ENCODE measurements around the gene LTO1. TPM values are rescaled to one million over a fixed set of nuclear protein-coding genes. Genes with fewer than 3 reads are reported as not detected.

The LTO1 gene, protein sequence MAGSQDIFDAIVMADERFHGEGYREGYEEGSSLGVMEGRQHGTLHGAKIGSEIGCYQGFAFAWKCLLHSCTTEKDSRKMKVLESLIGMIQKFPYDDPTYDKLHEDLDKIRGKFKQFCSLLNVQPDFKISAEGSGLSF
- total RNA-seq = 37.6 TPM
- polyA plus RNA-seq = 10 to 100 TPM; 15.5 to 23.3 (median 17.6) TPM

DNA sequence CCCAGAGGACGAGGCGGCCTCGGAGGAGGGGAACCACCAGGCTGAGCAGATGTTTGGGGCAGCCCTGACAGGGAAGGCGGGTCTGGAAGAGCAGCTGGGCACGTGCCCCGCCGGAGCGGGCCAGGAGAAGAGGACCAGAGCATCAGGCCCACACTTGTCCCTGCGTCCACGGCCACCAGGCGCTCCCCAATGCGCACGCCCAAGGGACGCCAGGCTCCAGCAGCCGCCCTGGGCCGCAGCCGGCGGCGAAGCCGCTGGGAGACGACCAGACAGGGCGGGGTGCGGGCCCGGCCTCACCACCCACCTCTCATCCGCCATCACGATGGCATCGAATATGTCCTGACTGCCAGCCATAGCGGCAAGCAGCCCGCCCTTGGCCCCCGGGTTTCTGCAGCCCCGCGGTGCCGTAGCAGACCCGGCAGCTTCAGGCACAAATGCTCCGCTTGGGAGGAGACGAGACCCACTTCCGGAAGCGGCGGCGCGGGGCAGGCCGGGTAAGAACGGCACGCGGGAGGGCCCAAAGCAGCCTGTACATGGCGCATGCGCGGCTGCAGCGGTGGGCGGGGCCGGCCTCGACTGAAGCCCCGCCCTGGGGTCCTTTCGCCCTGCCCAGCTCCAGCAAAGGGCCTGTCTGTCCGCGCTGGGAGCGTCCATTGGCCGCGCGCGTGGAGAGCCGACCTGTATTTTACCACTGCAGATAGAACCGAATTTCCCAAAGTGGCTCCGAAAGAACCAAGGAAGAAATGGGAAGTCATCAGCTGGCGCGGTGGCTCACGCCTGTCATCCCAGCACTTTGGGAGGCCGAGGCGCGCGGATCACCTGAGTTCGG is at the start of gene LTO1:
Gene LTO1 (minus strand): TSS at position 468 of the 829 bp plus-strand sequence. CDS start 114 bp downstream, at position 354.
- peaks cover 20% of the 10 kb centered on the region for H3K36me3 ChIP-seq (ENCODE audit: control insufficient read depth, insufficient read depth, low read length)

DNA sequence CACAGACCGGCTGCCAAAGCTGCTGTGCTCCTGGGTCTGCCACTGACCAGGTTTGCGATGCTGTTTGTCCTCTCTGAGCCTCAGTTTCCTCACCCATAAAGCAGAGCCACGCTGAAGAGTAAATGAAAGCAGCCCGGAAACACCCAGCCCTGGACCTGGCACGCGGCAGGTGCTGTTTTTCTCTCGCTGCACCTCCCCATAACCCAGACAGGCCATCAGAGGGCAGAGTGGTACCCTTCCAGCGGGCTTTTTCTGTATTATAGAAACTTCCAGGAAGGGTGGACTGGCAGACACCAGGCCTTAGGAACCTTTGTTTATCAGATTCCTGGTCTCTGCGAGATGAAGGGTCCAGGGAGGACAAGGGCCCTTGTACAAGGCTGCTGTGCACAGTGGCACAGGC is 46.6 kb upstream of the LTO1 start:
- no peak overlapping the region for H3K27ac ChIP-seq (ENCODE audit: insufficient read depth, low read length, poor library complexity, severe bottlenecking)
- no peak for ATAC-seq (ENCODE audit: low read depth in 2 of 2)

More for the DNA sequence above, at the start of gene LTO1:
- Mint-ChIP-seq H3K27me3 (peaks cover 17% of the 10 kb centered on the region), H3K36me3 (peaks cover 13% of the 10 kb centered on the region), H3K4me1 (peaks cover 0 to 47% (median 19%) of the 10 kb centered on the region in 4 donors), H3K9me3 (no peaks in the 10 kb centered on the region), H3K27ac (peak within 1 kb of the TSS; percentile 83 to 95 (median 93)), H3K4me3 (peak within 1 kb of the TSS; percentile 93 to 99 (median 97))
- no peaks in the 10 kb centered on the region for H3K27me3 ChIP-seq (ENCODE audit: control insufficient read depth, insufficient read depth, low read length)
- ATAC-seq (ENCODE audit: low read depth in 2 of 2) = peak; percentile 93 to 95
- peaks cover 25% of the 10 kb centered on the region for H3K4me1 ChIP-seq (ENCODE audit: control insufficient read depth, insufficient read depth, low read length, poor library complexity, severe bottlenecking)
- H3K4me3 ChIP-seq (ENCODE audit: low read depth, low read length) = peak within 1 kb of the TSS; percentile 80
- H3K9me3 ChIP-seq (ENCODE audit: control insufficient read depth in 2 of 2, low read length in 2 of 2) = no peaks in the 10 kb centered on the region
- peak; percentile 91 to 94 (median 93) for DNase-seq
- peak within 1 kb of the TSS; percentile 74 for H3K27ac ChIP-seq (ENCODE audit: insufficient read depth, low read length, poor library complexity, severe bottlenecking)

DNA sequence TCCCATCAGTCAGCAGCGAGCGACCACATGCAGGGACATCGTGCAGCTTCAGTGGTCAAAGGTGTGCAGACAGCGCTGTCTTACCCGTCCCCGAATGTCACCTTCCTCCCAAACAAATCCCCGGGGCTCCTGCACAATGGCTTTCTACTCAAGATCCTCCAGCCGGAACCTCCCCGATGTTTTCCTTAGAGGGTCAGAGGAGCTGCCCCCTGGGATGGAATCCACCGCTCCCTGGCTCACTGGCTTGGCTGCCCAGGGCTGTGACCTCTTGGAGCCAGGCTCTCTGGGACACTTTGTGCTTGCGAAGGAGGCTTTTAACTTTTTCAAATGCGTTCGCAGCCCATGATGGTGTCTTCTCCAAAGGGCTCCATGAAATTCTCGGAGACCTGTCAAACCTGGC is 46.0 kb upstream of the LTO1 start:
- Mint-ChIP-seq H3K27ac (no peak overlapping the region), H3K36me3 (no peaks in the 10 kb centered on the region), H3K9me3 (peaks cover 0 to 2% (median 0%) of the 10 kb centered on the region in 7 donors), H3K4me3 (no peak overlapping the region), H3K4me1 (peaks cover 0 to 2% (median 0%) of the 10 kb centered on the region in 4 donors), H3K27me3 (peaks cover 49% of the 10 kb centered on the region)
- no peak for ATAC-seq (ENCODE audit: low read depth in 2 of 2)
- Histone ChIP-seq H3K4me3 (ENCODE audit: low read depth, low read length) (no peak overlapping the region), H3K27ac (ENCODE audit: insufficient read depth, low read length, poor library complexity, severe bottlenecking) (no peak overlapping the region), H3K4me1 (ENCODE audit: control insufficient read depth, insufficient read depth, low read length, poor library complexity, severe bottlenecking) (no peaks in the 10 kb centered on the region), H3K27me3 (ENCODE audit: control insufficient read depth, insufficient read depth, low read length) (peaks cover 8% of the 10 kb centered on the region), H3K36me3 (ENCODE audit: control insufficient read depth, insufficient read depth, low read length) (no peaks in the 10 kb centered on the region), H3K9me3 (ENCODE audit: control insufficient read depth in 2 of 2, low read length in 2 of 2) (no peaks in the 10 kb centered on the region)
- DNase-seq = no peak

More for the DNA sequence above, 46.6 kb upstream of the LTO1 start:
- H3K27me3 ChIP-seq (ENCODE audit: control insufficient read depth, insufficient read depth, low read length) = peaks cover 10% of the 10 kb centered on the region
- no peaks in the 10 kb centered on the region for H3K9me3 ChIP-seq (ENCODE audit: control insufficient read depth in 2 of 2, low read length in 2 of 2)
- no peaks in the 10 kb centered on the region for H3K36me3 ChIP-seq (ENCODE audit: control insufficient read depth, insufficient read depth, low read length)
- no peak overlapping the region for H3K4me3 Mint-ChIP-seq
- H3K4me1 Mint-ChIP-seq = peaks cover 0 to 2% (median 0%) of the 10 kb centered on the region in 4 donors
- no peaks in the 10 kb centered on the region for H3K4me1 ChIP-seq (ENCODE audit: control insufficient read depth, insufficient read depth, low read length, poor library complexity, severe bottlenecking)
- no peak overlapping the region for H3K27ac Mint-ChIP-seq
- H3K36me3 Mint-ChIP-seq = no peaks in the 10 kb centered on the region
- DNase-seq = no peak
- peaks cover 0 to 2% (median 0%) of the 10 kb centered on the region in 7 donors for H3K9me3 Mint-ChIP-seq
- H3K27me3 Mint-ChIP-seq = peaks cover 49% of the 10 kb centered on the region
- no peak overlapping the region for H3K4me3 ChIP-seq (ENCODE audit: low read depth, low read length)

DNA sequence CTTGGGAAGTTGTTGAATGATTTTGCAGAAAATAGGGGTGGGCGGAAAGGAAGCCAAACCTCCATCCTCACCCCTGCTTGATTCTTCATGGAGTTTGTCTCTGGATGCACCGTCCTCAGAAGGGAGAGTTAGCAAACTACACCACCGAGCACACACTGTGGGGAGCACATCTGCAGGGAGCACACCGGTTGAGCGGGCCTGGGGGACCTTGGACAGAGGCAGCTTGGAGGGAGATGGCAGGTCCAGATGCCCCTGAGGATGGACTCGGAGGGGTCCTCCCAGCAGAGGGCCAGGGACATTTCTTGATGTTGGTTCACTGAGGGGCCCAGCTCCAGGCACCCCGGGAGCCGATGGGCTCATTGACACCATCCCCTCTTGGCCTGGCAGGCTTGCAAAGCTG is 43.8 kb upstream of the LTO1 start:
- peaks cover 5% of the 10 kb centered on the region for H3K27me3 ChIP-seq (ENCODE audit: control insufficient read depth, insufficient read depth, low read length)
- no peaks in the 10 kb centered on the region for H3K4me1 ChIP-seq (ENCODE audit: control insufficient read depth, insufficient read depth, low read length, poor library complexity, severe bottlenecking)
- Mint-ChIP-seq H3K9me3 (peaks cover 0 to 2% (median 0%) of the 10 kb centered on the region in 7 donors), H3K4me1 (peaks cover 0 to 2% (median 0%) of the 10 kb centered on the region in 4 donors), H3K4me3 (no peak overlapping the region), H3K27me3 (peaks cover 42% of the 10 kb centered on the region), H3K36me3 (no peaks in the 10 kb centered on the region), H3K27ac (no peak overlapping the region)
- no peak overlapping the region for H3K27ac ChIP-seq (ENCODE audit: insufficient read depth, low read length, poor library complexity, severe bottlenecking)
- no peaks in the 10 kb centered on the region for H3K9me3 ChIP-seq (ENCODE audit: control insufficient read depth in 2 of 2, low read length in 2 of 2)
- ATAC-seq (ENCODE audit: low read depth in 2 of 2) (no peak), DNase-seq (no peak)
- H3K36me3 ChIP-seq (ENCODE audit: control insufficient read depth, insufficient read depth, low read length) = no peaks in the 10 kb centered on the region
- no peak overlapping the region for H3K4me3 ChIP-seq (ENCODE audit: low read depth, low read length)

DNA sequence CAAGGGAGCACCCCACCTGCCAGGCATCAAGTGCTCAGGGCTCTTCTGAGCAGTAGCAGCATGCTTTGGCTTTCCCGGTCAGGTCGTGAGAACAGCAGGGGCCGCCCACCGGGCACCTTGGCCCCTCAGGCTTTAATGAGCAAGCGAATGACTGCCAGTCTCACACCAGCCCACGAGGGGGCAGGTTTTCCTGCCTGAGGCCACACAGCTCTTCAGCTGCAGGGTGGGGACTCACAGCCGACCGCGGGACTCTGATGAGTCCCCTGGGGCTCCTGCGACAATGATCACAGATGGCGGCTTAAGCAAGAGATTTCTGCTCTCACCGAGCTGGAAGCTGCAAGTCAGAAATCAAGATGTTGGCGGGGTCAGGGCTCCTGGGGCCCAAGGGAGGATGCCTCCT is 43.0 kb upstream of the LTO1 start:
- Histone ChIP-seq H3K4me3 (ENCODE audit: low read depth, low read length) (no peak overlapping the region), H3K9me3 (ENCODE audit: control insufficient read depth in 2 of 2, low read length in 2 of 2) (no peaks in the 10 kb centered on the region), H3K27me3 (ENCODE audit: control insufficient read depth, insufficient read depth, low read length) (peaks cover 2% of the 10 kb centered on the region), H3K27ac (ENCODE audit: insufficient read depth, low read length, poor library complexity, severe bottlenecking) (no peak overlapping the region), H3K4me1 (ENCODE audit: control insufficient read depth, insufficient read depth, low read length, poor library complexity, severe bottlenecking) (no peaks in the 10 kb centered on the region), H3K36me3 (ENCODE audit: control insufficient read depth, insufficient read depth, low read length) (no peaks in the 10 kb centered on the region)
- ATAC-seq (ENCODE audit: low read depth in 2 of 2) = no peak
- DNase-seq = peak in 1 of 3 donors; percentile 13
- Mint-ChIP-seq H3K9me3 (peaks cover 0 to 2% (median 0%) of the 10 kb centered on the region in 7 donors), H3K4me3 (no peak overlapping the region), H3K36me3 (no peaks in the 10 kb centered on the region), H3K27me3 (peaks cover 37% of the 10 kb centered on the region), H3K4me1 (peaks cover 0 to 2% (median 0%) of the 10 kb centered on the region in 4 donors), H3K27ac (no peak overlapping the region)

DNA sequence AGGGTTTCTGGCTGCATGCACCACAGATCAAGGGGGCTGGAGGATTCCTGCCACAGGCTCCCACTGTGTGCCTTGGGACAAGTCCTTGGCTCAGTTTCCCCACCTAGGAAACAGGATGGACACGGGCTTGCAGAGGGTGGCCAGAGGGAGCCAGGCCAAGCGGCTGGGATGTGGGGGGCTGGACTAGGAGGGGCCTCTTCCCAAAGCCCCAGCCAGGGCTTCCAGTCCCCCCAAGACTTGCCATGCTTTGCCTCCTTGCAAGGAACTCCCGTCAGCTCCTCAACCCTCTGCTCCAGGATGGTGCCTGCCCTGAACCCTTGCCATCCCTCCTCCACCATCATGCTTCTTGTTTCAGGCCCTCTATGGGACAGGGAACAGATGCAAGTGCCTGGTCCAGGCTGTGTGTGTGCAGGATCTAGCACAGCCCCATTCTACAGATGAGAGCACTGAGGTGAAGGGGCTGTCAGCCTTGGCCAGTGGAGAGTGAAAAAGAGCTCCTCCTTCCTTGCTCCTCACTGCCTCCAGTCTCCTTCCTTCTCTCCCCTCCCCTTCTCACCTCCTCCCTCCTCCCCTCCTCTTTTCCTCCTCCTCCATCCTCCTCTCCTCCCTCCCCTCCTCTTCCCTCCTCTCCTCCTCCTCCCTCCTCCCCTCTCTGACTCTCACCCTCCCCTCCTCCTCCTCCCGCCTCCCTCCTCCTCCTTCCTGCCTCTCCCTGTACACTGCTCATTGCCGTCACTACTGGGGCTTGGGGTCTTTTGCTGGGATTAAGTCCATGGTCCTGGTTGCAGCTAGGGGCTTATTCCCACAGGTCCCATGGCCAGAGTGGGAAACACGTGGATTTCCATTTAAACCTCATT is 42.0 kb upstream of the LTO1 start:
- Histone ChIP-seq H3K36me3 (ENCODE audit: control insufficient read depth, insufficient read depth, low read length) (no peaks in the 10 kb centered on the region), H3K27me3 (ENCODE audit: control insufficient read depth, insufficient read depth, low read length) (peaks cover 2% of the 10 kb centered on the region), H3K4me3 (ENCODE audit: low read depth, low read length) (no peak overlapping the region), H3K9me3 (ENCODE audit: control insufficient read depth in 2 of 2, low read length in 2 of 2) (no peaks in the 10 kb centered on the region), H3K4me1 (ENCODE audit: control insufficient read depth, insufficient read depth, low read length, poor library complexity, severe bottlenecking) (peaks cover 3% of the 10 kb centered on the region), H3K27ac (ENCODE audit: insufficient read depth, low read length, poor library complexity, severe bottlenecking) (no peak overlapping the region)
- peak overlapping the region in 1 of 3 donors; percentile 48 for H3K27ac Mint-ChIP-seq
- no peak for ATAC-seq (ENCODE audit: low read depth in 2 of 2)
- H3K4me3 Mint-ChIP-seq = no peak overlapping the region
- peaks cover 1 to 5% (median 2%) of the 10 kb centered on the region in 4 donors for H3K4me1 Mint-ChIP-seq
- peaks cover 41% of the 10 kb centered on the region for H3K27me3 Mint-ChIP-seq
- no peaks in the 10 kb centered on the region for H3K36me3 Mint-ChIP-seq
- no peak for DNase-seq
- peaks cover 0 to 4% (median 0%) of the 10 kb centered on the region in 7 donors for H3K9me3 Mint-ChIP-seq

DNA sequence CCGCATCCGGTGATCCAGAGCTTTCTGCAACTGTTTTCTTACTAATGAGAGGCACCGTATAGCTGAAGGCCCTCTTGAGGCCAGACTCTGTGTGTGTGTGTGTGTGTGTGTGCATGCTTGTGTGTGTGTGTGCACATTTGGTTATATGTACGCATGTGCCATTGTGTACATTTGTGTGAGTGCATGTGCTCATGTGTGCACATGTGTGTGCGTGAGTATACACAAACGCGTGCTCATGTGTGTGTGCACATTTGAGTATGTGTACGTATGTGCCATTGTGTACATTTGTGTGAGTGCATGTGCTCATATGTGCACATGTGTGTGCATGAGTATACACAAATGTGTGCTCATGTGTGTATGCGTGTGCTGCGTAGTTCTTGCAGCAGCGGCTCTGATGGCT is 40.9 kb upstream of the LTO1 start:
- H3K36me3 ChIP-seq (ENCODE audit: control insufficient read depth, insufficient read depth, low read length) = no peaks in the 10 kb centered on the region
- DNase-seq (no peak), ATAC-seq (ENCODE audit: low read depth in 2 of 2) (no peak)
- Mint-ChIP-seq H3K4me3 (no peak overlapping the region), H3K9me3 (peaks cover 0 to 7% (median 3%) of the 10 kb centered on the region in 7 donors), H3K36me3 (no peaks in the 10 kb centered on the region), H3K27me3 (peaks cover 51% of the 10 kb centered on the region), H3K27ac (no peak overlapping the region), H3K4me1 (peaks cover 7 to 12% (median 8%) of the 10 kb centered on the region in 4 donors)
- H3K27ac ChIP-seq (ENCODE audit: insufficient read depth, low read length, poor library complexity, severe bottlenecking) = no peak overlapping the region
- no peak overlapping the region for H3K4me3 ChIP-seq (ENCODE audit: low read depth, low read length)
- no peaks in the 10 kb centered on the region for H3K9me3 ChIP-seq (ENCODE audit: control insufficient read depth in 2 of 2, low read length in 2 of 2)
- peaks cover 2% of the 10 kb centered on the region for H3K27me3 ChIP-seq (ENCODE audit: control insufficient read depth, insufficient read depth, low read length)
- H3K4me1 ChIP-seq (ENCODE audit: control insufficient read depth, insufficient read depth, low read length, poor library complexity, severe bottlenecking) = peaks cover 7% of the 10 kb centered on the region

Data from CD4-positive, CD25-positive, alpha-beta regulatory T cell (primary cell).